Cardiac septum (tissue), 1 donor: Measurements from ENCODE around the gene AGAP1. TPM values are rescaled to one million over a fixed set of nuclear protein-coding genes. Genes with fewer than 3 reads are reported as not detected.
"Not testable (repeated sequence)": the region's sequence is repeated elsewhere in the genome, so short reads cannot be mapped to it uniquely, and the experiment has no call there.

Experiments
- DNase-seq: peaks from one replicate; pipeline ENCODE4 v3.0.0-alpha.2; 2020; ENCODE audit warnings: low spot score
- intact Hi-C: fragments of 100-400 bp; cut with DNase I; formaldehyde crosslinking; loops from one replicate; pipeline ENCODE4 v1.14.0; 2022
- total RNA-seq: library from RNA; stranded (reverse); fragmentation: NEBNext Ultra II Directional; extraction: Animal tissue kit (Norgen Biotek cat#: 25700); gene quantifications from one replicate; pipeline ENCODE4 v1.2.1, GENCODE V29; 2021
- donor health status: DM: no; HTN: no; CAD: no.

The AGAP1 gene
- total RNA-seq, 1 donor from 2014 or later: 18.7 TPM

DNA sequence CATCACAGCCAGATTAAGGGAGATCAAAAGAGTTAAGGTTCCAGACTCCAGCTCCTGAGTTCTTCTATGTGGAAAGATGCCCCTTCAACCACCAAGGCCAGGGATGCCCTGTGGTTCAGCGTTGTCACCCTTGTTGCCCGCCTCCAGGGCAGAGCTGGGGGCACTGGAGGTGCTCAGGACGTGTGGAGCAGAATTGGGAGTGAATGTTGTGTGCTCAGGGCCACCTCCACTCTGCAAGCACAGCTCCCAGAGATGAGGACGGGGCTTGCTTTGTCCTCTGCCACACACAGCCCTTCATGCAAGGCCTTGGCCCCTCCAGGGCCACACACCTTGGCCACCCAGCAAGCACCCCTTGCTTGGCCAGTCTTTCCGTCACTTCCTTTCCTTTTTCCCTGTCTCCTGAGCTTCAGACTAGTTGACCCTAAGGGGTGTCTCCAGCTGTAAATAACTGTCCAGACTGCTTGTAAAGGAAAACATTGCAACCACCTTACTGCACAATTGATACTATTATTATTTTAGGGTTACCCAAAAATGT is 103.3 kb downstream of the AGAP1 start:
- DNase-seq: no peak
- intact Hi-C loops: loop anchor here (5.0 to 10.0 kb wide), 2 partner anchors 45 to 1052 kb away; no protein-coding TSS in a partner anchor

GRCh38 chr2:235598026-235598425 is 104.2 kb downstream of the AGAP1 start:
- DNase-seq: no peak
- intact Hi-C loops: loop anchor here (2.0 to 10.0 kb wide), 3 partner anchors 44 to 1053 kb away; no protein-coding TSS in a partner anchor

GRCh38 chr2:235598532-235599531 is 105.0 kb downstream of the AGAP1 start:
- DNase-seq: no peak
- intact Hi-C loops: loop anchor here (2.0 to 10.0 kb wide), 3 partner anchors 43 to 1054 kb away; no protein-coding TSS in a partner anchor

GRCh38 chr2:235599596-235600338 is 105.9 kb downstream of the AGAP1 start:
- DNase-seq: no peak
- intact Hi-C loops: loop anchor here (2.0 to 10.0 kb wide), 3 partner anchors 43 to 1055 kb away; no protein-coding TSS in a partner anchor

- intact Hi-C loops: no loop called here
These were observed 106.6 kb downstream of the AGAP1 start for GRCh38 chr2:235600406-235600805.

GRCh38 chr2:235600926-235601325 is 107.1 kb downstream of the AGAP1 start:
- no peak for DNase-seq
- intact Hi-C loops: no loop called here

More at GRCh38 chr2:235600406-235600805, 106.6 kb downstream of the AGAP1 start:
- DNase-seq: no peak

- no peak for DNase-seq
- intact Hi-C loops: no loop called here
These were observed 108.3 kb downstream of the AGAP1 start for GRCh38 chr2:235601960-235602704.

- DNase-seq, intact Hi-C loops: not testable (repeated sequence)
These were observed 109.1 kb downstream of the AGAP1 start for GRCh38 chr2:235602971-235603370.

- intact Hi-C loops: no loop called here
- no peak for DNase-seq
These were observed 109.8 kb downstream of the AGAP1 start for GRCh38 chr2:235603659-235604058.

- no peak for DNase-seq
- intact Hi-C loops: no loop called here
These were observed 111.6 kb downstream of the AGAP1 start for GRCh38 chr2:235605312-235606003.

GRCh38 chr2:235606004-235606715 is 112.3 kb downstream of the AGAP1 start:
- no peak for DNase-seq
- intact Hi-C loops: no loop called here

DNA sequence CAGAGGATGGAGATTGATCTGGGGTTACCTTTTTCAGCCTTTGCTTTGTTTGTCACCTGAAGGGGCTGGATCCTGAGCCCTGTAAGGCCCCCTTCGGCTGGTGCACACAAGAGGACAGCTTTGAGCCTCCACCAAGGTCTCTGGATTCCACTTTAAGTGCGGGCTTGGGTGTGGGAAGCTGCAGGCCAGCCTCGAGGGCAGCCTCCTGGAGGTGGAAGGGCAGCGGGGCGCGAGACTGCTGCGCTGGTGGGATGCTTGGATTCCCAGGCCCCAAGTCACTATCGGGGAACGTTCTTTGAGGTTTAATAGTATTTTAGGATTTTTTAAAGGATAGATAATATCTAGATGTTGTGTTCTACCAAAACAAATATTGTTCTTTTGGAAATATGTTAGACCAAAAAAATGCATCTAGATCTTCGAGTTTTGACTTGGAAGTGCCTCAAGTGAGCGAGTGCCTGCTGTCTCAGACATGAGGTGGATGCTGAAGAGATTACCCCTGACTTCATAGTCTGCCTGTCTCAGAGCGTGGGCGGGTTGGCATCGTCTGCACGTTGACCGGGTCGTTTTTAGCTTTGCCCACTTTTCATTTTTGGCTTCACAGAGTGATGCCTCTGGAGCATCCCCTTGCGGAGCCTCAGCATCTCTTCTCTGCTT is 113.8 kb downstream of the AGAP1 start:
- DNase-seq: no peak
- intact Hi-C loops: no loop called here

DNA sequence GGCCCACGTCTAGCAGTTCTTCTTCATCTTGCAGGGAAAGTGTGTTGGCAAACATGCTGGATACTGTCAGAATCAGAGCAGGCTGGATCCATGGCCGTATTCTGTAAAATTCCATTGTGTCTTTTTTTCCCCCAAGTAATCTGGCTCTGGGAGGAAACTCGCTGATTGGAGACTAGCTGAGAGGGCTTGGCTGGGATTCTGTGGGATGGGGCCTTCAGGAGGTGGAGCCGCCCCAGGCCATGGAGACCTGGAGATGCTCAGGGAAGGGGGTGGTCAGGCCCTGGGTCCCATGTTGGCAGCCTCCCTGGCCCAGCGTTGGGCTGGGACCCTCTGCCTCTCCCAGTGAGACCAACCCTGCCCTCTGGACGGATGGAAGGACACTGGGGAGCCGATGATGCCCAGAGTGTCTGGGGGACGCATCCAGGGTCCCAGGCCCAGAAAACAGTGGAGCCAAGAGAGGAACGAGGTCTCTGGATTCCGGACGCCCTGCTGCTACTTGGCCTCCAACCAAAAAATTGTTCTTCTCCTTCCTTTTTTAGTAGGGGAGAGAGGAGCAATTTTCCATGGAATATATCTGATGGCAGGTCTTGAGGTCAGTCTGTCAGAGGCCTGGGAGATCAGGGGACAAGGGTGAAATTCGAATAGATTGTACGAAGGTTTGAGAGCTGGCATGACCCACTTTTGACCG is 114.5 kb downstream of the AGAP1 start:
- intact Hi-C loops: no loop called here
- no peak for DNase-seq

DNA sequence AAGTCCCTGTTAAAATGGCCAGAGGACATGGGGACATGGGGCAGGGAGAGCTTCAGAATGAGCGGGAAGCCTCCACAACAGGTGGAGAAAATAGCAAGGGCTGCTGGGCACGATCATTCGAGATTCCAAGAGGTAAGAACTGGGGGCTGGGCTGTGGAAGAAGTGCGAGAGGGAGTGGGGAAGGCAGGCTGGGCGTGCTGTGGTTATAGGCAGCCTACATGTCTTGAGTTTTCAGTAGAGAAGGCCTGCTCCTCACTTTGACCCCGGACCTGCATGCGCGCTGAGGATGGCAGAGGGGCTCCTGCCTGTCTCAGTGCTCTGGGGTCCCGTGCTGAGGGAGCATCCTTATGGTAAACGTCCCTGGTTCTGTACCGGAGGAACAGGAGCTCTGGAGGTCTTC is 115.5 kb downstream of the AGAP1 start:
- DNase-seq: no peak
- intact Hi-C loops: no loop called here

DNA sequence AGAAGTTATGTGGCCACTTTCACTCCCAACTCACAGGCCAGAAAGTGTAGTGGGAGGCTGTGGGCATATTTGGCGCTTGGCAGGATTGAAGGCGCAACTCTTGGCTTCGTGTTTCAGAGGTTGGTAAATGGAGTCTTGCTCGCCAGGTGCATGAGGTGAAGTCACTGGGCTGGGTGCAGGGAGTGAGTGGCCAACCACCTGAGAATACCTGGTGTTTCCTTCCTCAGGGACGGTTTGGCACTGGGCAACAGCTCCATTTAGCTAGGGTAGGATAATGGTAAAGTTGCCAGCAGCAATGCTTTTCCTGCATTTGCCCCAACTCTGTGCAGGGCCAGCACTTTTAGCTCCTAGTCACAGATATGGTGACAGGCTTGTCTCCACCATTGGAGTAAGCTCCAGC is 115.9 kb downstream of the AGAP1 start:
- DNase-seq: no peak
- intact Hi-C loops: no loop called here

DNA sequence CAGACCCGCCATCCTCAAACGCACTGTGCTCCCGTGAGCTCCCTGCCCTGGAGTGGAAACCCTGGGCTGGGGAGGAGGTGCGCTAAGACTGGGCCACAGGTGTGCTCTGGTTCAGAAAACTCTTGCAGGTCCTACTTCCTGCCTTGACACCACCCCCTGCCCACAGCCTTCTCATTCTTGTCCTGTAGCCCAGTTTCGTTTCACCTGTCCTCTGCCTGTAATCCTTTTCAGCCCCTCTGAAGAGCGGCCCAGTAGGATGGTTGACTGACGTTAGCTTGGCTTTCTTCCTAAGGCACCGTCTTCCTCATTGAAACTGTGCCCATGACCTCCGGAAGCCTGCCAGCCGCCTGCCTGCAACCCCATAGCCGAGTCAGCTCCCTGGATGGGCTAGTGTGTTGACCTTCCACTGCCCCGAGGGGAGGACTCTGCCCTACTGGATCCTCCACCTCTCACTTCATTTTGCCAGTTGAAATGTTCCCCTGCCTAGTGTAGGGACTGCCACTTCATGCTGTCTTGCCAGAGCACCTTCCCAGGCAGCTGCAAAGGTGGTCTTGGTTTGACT is 116.9 kb downstream of the AGAP1 start:
- DNase-seq: no peak
- intact Hi-C loops: no loop called here

DNA sequence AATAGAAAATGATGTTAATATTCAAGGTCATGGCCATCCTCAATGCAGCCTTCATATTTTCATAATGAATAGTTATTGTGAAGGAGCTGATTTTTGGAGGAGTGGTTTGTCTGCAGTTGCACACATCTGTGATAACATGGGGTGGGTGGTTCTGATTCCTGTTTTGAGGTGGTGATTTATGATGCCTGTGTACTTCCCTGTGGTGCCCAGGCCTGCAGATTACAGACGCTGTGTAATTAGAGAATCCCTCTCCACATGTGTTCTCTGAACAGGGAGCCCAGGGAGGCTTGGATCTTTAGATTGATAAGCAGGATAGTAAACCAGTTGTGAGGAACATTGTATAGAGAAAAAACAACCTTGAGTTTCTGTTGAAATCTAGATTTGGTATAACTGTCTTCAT is 117.5 kb downstream of the AGAP1 start:
- intact Hi-C loops: no loop called here
- DNase-seq: no peak
